NCI-H460 (cell line): ENCODE data around the gene GP5. TPM values are rescaled to one million over a fixed set of nuclear protein-coding genes. Genes with fewer than 3 reads are reported as not detected.

Experiments
- DNase-seq: peaks from one replicate; pipeline ENCODE4 v3.0.0-alpha.2; 2016; ENCODE audit warnings: low read depth; ENCODE audit errors: extremely low read depth
- total RNA-seq: library from RNA; depleted of rRNA; stranded (reverse); fragments of >200 nt; shearing (Covaris generic); gene quantifications from 2 replicates; pipeline ENCODE4 v1.2.3, GENCODE V29; 2014

GP5 gene
- total RNA-seq, 1 experiment from 2014 or later: not detected

- no peak for DNase-seq
Measured at GRCh38 chr3:194379651-194380050, 19.4 kb downstream of the GP5 start.

GRCh38 chr3:194379231-194379630, 19.8 kb downstream of the GP5 start:
- DNase-seq: no peak

GRCh38 chr3:194377708-194378107, 21.4 kb downstream of the GP5 start:
- DNase-seq: no peak

GRCh38 chr3:194376241-194376560, 22.9 kb downstream of the GP5 start:
- DNase-seq: no peak

- no peak for DNase-seq
Measured at GRCh38 chr3:194375473-194376240, 23.4 kb downstream of the GP5 start.

- DNase-seq: no peak
Measured at GRCh38 chr3:194374935-194375334, 24.1 kb downstream of the GP5 start.

GRCh38 chr3:194373899-194374298, 25.2 kb downstream of the GP5 start:
- DNase-seq: no peak

GRCh38 chr3:194373028-194373427, 26.0 kb downstream of the GP5 start:
- DNase-seq: no peak

- no peak for DNase-seq
Measured at GRCh38 chr3:194370753-194371152, 28.3 kb downstream of the GP5 start.

GRCh38 chr3:194369522-194370279, 29.4 kb downstream of the GP5 start, which contains the start of gene LRRC15:
Gene LRRC15 (minus strand): TSS chr3:194369743. CDS start chr3:194361043, 8,700 bp downstream.
- DNase-seq: no peak

- no peak for DNase-seq
Measured at GRCh38 chr3:194368918-194369317, 30.1 kb downstream of the GP5 start.

GRCh38 chr3:194367992-194368841, 30.8 kb downstream of the GP5 start:
- no peak for DNase-seq

GRCh38 chr3:194365978-194366490, 33.0 kb downstream of the GP5 start:
- DNase-seq: no peak

- no peak for DNase-seq
Measured at GRCh38 chr3:194365526-194365925, 33.5 kb downstream of the GP5 start.

- DNase-seq: no peak
Measured at GRCh38 chr3:194364652-194365434, 34.2 kb downstream of the GP5 start.

- DNase-seq: no peak
Measured at GRCh38 chr3:194364314-194364651, 34.8 kb downstream of the GP5 start.

- no peak for DNase-seq
Measured at GRCh38 chr3:194360568-194360967, 38.5 kb downstream of the GP5 start.

GRCh38 chr3:194357681-194358080, 41.4 kb downstream of the GP5 start:
- no peak for DNase-seq

- DNase-seq: no peak
Measured at GRCh38 chr3:194355379-194355778, 43.7 kb downstream of the GP5 start.

GRCh38 chr3:194354315-194354714, 44.8 kb downstream of the GP5 start:
- DNase-seq: no peak
